Erythroblast (primary cell): ENCODE measurements around the gene AP1M1.

Source experiments
- GATA1 ChIP-seq: IDR thresholded peaks from 2 replicates; pipeline ENCODE4 v1.6.1; 2011; ENCODE audit warnings: low read depth, mild to moderate bottlenecking, control low read depth, low read length, moderate library complexity
- POLR2A ChIP-seq: IDR thresholded peaks from 2 replicates; pipeline ENCODE4 v1.6.1; 2011; ENCODE audit warnings: mild to moderate bottlenecking, low read length

GRCh38 chr19:16207490-16208025 is 9.8 kb downstream of the AP1M1 start:
- no peak for TF ChIP-seq POLR2A
- TF ChIP-seq GATA1 = no peak
